GM12872 (cell line): ENCODE results near the gene TBC1D8.

Source experiments
- TF ChIP-seq, protein P1 (sequence below): IDR thresholded peaks from 3 replicates; pipeline ENCODE4 v1.5.1; 2011; ENCODE audit warnings: low read depth, mild to moderate bottlenecking, low read length, moderate library complexity; ENCODE audit not compliant: insufficient read depth

The TBC1D8 gene

DNA sequence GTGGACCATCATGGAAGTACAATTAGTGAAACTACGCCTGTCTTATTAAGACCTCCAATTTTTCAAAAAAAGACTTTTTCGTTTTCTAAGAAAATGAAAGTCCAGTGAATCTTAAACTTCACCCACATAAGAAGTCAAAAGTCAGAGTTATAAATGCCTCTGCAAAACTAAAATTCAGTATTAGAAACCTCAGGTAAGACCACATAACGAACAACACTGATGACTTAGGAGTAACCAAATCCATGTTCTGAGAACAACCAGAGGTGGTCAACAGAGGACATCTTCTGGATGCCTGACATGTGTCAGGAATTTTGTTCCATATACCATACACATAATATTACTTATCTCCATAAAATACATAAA lies 86.7 kb downstream of the TBC1D8 start:
- TF ChIP-seq, protein P1, sequence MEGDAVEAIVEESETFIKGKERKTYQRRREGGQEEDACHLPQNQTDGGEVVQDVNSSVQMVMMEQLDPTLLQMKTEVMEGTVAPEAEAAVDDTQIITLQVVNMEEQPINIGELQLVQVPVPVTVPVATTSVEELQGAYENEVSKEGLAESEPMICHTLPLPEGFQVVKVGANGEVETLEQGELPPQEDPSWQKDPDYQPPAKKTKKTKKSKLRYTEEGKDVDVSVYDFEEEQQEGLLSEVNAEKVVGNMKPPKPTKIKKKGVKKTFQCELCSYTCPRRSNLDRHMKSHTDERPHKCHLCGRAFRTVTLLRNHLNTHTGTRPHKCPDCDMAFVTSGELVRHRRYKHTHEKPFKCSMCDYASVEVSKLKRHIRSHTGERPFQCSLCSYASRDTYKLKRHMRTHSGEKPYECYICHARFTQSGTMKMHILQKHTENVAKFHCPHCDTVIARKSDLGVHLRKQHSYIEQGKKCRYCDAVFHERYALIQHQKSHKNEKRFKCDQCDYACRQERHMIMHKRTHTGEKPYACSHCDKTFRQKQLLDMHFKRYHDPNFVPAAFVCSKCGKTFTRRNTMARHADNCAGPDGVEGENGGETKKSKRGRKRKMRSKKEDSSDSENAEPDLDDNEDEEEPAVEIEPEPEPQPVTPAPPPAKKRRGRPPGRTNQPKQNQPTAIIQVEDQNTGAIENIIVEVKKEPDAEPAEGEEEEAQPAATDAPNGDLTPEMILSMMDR: no peak

DNA sequence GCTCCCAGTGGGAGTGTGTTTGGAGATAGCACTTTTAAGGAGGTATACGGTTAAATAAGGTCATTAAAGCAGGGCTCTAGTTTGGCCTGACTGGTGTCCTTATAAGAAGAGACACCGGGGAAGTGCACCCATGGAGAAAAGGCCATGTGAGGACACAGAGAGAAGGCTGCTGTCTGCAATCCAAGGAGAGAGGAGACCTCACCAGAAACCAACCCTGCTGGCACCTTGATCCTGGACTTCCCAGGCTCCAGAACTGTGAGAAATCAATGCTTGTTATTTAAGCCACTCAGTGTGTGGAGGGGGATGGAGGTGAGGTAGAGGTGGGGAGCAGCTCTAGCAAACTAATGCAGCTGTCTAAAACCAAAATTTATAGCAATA lies 87.1 kb downstream of the TBC1D8 start:
- TF ChIP-seq, protein P1: no peak

DNA sequence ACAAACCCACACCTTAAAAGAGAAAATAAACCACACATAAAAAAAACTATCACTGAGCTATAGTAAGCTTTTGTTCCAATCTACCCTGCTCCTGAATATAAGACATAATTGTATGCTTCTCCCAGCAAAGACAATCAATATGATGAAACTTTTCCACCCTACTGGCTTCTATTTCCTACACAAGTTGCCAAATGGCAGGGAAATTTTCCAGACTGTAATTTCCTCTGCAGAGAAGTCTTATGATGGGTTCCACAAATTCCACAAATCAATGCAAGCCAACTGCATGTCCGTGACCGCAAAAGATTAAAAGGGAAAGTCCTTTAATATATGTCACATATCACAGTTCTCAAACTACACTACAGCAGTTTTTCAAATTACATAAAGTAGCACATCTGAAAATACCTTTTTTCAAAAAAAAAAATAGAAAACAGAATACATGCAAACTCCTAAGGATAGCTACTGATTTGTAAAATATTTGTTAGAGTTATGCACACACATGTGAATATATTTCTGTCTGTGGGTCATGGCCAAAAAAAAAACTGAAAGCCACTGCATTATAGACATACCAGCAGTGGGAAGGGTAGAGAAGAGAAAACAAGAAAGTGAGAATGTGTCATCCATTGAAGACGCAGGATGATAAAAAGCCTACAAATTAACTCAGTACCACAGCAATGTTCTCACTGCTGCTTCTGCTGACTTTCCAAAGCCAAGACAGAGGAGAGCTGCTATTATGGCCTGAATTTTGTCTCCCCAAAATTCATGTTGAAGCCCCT lies 87.6 kb downstream of the TBC1D8 start:
- TF ChIP-seq, protein P1: no peak

DNA sequence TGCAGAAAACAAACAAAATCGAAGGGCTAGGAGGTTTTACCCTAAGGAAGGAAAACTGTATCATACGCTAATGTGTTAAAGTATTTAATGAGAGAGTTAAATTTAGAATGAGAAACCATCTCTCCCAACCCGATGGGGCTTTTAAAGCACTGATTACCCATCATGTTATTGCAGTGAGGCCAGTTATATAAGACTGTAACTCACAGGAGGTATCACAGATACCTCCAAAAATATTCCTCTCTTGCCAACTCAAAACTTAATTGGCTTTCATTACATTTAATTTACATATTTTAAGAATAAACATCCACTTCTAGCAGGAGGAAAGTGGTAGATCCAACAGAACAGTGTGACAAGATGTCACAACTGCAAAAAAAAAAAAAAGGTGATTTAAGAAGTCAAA lies 92.8 kb downstream of the TBC1D8 start:
- TF ChIP-seq, protein P1: no peak

DNA sequence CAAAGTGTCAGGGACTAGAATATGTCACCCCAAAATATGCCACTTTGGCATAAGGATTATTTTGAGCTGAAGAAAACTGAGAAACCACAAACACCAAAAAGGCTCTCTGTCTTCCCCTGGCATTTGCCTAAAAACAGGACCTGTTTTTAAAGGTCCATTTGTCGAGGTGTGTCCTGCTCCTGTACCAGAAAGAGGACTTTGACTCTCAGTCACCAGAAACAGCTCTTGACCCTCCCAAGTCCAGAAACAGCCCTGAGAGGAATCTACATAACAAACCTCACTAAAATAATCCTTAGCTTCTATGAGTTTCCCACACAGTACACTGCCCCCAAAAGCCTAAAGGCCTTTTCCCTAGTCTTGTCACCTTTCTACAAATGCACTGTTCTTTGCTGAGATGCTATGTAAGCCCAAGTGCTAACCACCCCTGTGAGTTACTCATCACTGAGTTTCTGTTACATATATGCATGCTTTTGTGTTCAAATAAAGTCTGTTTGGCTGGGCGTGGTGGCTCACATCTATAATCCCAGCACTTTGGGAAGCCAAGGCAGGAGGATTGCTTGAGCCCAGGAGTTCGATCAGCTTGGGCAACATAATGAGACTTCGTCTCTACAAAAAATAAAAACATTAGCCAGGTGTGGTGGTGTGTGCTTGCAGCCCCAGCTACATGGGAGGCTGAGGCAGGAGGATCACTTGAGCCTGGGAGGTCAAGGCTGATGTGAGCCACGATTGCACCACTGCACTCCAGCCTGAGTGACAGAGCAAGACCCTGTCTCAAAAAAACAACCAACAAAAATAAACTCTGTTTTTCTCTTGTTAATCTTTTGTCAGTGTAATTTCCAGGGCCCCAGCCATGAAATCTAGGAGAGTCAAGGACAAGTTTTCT lies 93.9 kb downstream of the TBC1D8 start:
- TF ChIP-seq, protein P1: no peak

DNA sequence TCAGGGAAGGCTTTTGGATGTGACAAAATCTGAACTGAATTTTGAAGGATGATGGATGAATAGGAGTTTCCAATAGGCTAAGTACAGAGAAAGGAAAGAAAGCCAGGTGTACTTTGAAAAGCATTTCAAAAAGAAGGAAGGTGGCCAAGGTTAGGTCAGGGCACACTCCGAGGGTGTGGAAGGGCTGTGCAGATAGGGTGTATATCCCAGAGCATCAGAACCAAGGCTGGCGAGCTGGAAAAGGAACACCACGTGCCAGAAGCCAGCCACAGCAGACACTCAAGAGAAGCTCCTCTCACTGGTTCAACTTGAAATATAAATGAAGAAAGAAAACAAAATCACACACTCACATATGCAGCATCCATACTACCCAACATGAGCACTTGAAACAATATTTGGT lies 98.1 kb downstream of the TBC1D8 start:
- TF ChIP-seq, protein P1: no peak

DNA sequence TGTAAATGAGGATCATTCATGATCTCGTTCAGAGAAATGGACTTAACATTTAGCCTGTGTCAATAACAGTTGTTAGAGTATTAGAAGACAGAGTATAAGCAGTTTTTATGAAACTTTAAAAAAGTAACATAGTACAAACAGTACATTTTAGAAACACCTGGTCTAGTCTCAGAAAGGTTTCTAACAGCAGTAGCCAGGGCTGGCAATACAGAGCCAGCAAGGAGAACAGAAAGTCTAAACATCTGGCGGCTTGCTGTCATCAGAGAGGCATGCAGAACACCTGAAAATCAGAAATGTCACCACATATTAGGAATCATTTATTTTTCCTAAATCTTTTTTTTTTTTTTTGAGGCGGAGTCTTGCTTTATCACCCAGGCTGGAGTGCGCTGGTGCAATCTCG lies 99.0 kb downstream of the TBC1D8 start:
- TF ChIP-seq, protein P1: no peak
